ENCODE measurements around the gene PEX7. TPM values are rescaled to one million over a fixed set of nuclear protein-coding genes. Genes with fewer than 3 reads are reported as not detected.
A peak's percentile ranks its signal among the peaks of the same experiment; 100 is the strongest.
"Not testable (repeated sequence)": the region's sequence is repeated elsewhere in the genome, so short reads cannot be mapped to it uniquely, and the experiment has no call there.

The PEX7 gene
- total RNA-seq, 2 donors from 2014 or later, result 8.9 to 17.9 TPM

DNA sequence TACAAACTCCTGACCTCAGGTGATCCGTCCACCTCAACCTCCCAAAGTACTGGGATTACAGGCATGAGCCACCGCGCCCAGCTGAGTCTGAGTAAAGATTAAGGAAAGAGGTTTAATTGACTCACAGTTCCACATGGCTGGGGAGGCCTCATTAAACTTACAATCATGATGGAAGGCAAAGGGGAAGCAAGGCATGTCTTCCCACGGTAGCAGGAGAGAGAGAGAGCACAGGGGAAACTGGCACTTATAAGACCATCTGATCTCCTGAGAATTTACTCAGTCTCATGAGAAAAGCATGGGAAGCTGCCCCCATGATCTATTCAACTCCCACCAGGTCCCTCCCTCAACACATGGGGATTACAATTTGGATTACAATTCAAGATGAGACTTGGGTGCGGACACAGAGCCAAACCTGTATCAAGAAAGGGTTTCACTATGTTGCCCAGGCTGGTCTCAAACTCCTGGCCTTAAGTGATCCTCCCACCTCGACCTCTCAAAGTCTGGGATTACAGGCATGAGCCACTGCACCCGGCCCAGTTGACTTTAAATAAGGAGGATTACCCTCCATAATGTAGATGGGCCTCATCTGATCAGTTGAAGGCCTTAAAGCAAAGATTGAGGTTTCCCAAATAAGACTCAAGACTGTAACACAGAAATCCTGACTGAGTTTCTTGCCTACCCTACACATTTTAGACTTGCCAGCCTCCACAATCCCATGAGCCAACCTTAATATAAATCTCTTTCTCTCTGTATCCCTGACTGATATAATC, 13.1 kb upstream of the PEX7 start:
- H3K9me3 ChIP-seq, result no peaks in the 10 kb centered on the region
- 86 to 87% methylated on average over 7 of the region's 7 CpGs for WGBS, 2 donors

DNA sequence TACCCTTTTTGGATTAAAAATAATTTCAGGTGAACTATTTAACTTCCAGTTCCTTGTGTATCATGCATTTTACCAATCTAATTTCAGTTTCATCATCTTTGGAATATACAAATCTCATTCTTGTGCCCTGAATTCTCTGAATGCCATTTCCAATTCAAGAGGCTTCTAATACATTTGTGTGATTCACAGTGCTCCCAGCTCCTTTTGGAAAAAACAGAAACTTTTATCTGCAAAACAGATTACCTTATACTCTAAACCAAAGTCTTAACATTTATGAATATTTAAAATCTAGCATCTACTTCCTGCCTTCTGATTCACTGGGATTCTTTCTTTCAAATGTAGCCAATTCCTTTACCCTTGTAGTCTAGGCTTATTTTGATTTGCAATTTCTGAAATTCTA, 11.1 kb upstream of the PEX7 start:
- Histone ChIP-seq H3K36me3 (replicated peaks in 1 of 2; ENCODE audit: insufficient read depth in 1 of 2, low read depth in 2 of 2) (no peaks in the 10 kb centered on the region), H3K4me1 (no peaks in the 10 kb centered on the region), H3K9me3 (no peaks in the 10 kb centered on the region), H3K27me3 (no peaks in the 10 kb centered on the region), H3K4me3 (no peak overlapping the region), H3K27ac (no peak overlapping the region)
- TF ChIP-seq, protein P1, sequence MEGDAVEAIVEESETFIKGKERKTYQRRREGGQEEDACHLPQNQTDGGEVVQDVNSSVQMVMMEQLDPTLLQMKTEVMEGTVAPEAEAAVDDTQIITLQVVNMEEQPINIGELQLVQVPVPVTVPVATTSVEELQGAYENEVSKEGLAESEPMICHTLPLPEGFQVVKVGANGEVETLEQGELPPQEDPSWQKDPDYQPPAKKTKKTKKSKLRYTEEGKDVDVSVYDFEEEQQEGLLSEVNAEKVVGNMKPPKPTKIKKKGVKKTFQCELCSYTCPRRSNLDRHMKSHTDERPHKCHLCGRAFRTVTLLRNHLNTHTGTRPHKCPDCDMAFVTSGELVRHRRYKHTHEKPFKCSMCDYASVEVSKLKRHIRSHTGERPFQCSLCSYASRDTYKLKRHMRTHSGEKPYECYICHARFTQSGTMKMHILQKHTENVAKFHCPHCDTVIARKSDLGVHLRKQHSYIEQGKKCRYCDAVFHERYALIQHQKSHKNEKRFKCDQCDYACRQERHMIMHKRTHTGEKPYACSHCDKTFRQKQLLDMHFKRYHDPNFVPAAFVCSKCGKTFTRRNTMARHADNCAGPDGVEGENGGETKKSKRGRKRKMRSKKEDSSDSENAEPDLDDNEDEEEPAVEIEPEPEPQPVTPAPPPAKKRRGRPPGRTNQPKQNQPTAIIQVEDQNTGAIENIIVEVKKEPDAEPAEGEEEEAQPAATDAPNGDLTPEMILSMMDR (IDR thresholded peaks at IDR 0.05), result no peak
- TF ChIP-seq POLR2A (IDR thresholded peaks at IDR 0.05), result no peak
- no peak for DNase-seq
- intact Hi-C loops (cut with DNase I), result no loop called here
- ATAC-seq, result no peak

More for the DNA sequence above, 13.1 kb upstream of the PEX7 start:
- Histone ChIP-seq H3K27ac (no peak overlapping the region), H3K36me3 (replicated peaks in 1 of 2; ENCODE audit: insufficient read depth in 1 of 2, low read depth in 2 of 2) (no peaks in the 10 kb centered on the region), H3K27me3 (no peaks in the 10 kb centered on the region), H3K4me1 (no peaks in the 10 kb centered on the region), H3K4me3 (no peak overlapping the region)
- TF ChIP-seq POLR2A (IDR thresholded peaks at IDR 0.05), result no peak
- TF ChIP-seq, protein P1 (IDR thresholded peaks at IDR 0.05), result no peak
- intact Hi-C loops (cut with DNase I), result no loop called here
- ATAC-seq (no peak), DNase-seq (no peak)

DNA sequence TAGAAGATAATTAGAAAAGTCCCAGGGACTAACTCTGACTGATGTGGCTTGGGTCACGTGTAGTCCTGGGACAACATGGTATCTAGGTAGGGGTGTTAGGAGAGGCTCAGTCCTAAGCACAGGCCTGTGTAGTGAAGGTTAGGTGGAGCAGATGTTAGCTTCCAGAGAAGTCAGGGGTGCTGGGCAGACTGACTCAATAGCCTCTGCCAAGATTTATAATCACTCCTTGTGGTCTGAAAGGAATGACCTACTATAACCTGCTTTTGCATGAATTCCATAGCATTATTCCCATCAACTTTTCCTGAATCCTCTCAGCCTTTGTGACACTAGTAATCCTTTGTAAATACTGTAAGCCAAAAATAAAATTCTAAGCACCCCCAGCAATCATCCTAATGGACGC, 10.2 kb upstream of the PEX7 start:
- Histone ChIP-seq H3K4me3 (no peak overlapping the region), H3K27ac (no peak overlapping the region), H3K9me3 (no peaks in the 10 kb centered on the region), H3K36me3 (replicated peaks in 1 of 2; ENCODE audit: insufficient read depth in 1 of 2, low read depth in 2 of 2) (no peaks in the 10 kb centered on the region), H3K4me1 (no peaks in the 10 kb centered on the region), H3K27me3 (no peaks in the 10 kb centered on the region)
- ATAC-seq, result peak; percentile 21
- 64 to 69% methylated on average over 2 of the region's 2 CpGs for WGBS, 2 donors
- intact Hi-C loops (cut with DNase I), result no loop called here
- no peak for TF ChIP-seq POLR2A (IDR thresholded peaks at IDR 0.05)
- TF ChIP-seq, protein P1 (IDR thresholded peaks at IDR 0.05), result no peak
- no peak for DNase-seq

DNA sequence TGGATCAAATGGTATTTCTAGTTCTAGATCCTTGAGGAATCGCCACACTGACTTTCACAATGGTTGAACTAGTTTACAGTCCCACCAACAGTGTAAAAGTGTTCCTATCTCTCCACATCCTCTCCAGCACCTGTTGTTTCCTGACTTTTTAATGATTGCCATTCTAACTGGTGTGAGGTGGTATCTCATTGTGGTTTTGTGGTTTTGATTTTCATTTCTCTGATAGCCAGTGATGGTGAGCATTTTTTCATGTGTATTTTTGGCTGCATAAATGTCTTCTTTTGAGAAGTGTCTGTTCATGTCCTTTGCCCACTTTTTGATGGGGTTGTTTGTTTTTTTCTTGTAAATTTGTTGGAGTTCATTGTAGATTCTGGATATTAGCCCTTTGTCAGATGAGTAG, 6.8 kb upstream of the PEX7 start:
- intact Hi-C loops (cut with DNase I), result not testable (repeated sequence)

DNA sequence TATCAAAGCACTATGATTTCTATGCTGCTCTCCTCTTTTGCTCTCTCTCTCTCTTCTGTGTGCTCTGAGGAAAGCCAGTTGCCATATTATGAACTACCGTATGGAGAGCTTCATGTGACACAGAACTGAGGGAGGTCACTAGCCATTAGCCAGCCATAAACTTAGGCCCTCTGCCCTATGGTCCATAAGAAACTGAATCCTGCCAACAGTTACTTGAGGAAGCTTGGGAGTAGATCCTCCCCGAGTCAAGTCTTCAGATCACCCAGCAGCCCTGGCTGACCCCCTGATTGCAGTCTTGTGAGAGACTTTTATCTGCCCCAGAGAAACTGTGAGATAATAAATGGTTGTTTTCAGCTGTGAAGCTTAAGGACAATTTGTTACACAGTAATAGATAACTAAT, 5.7 kb upstream of the PEX7 start:
- no peak overlapping the region for H3K27ac ChIP-seq

More for the DNA sequence above, 6.8 kb upstream of the PEX7 start:
- not testable (repeated sequence) for H3K27me3 ChIP-seq; H3K27ac ChIP-seq; H3K9me3 ChIP-seq; DNase-seq; H3K36me3 ChIP-seq (replicated peaks in 1 of 2; ENCODE audit: insufficient read depth in 1 of 2, low read depth in 2 of 2); H3K4me3 ChIP-seq; ATAC-seq
- WGBS, 2 donors, result 88% methylated on average over 1 of the region's 1 CpG
- peaks cover 15% of the 10 kb centered on the region for H3K4me1 ChIP-seq

More for the DNA sequence above, 5.7 kb upstream of the PEX7 start:
- Histone ChIP-seq H3K36me3 (replicated peaks in 1 of 2; ENCODE audit: insufficient read depth in 1 of 2, low read depth in 2 of 2) (no peaks in the 10 kb centered on the region), H3K4me1 (peaks cover 18% of the 10 kb centered on the region), H3K27me3 (no peaks in the 10 kb centered on the region), H3K9me3 (no peaks in the 10 kb centered on the region), H3K4me3 (no peak overlapping the region)
- intact Hi-C loops (cut with DNase I), result no loop called here
- DNase-seq, result no peak
- ATAC-seq, result no peak
- WGBS, 2 donors, result 54 to 56% methylated on average over 2 of the region's 2 CpGs
- TF ChIP-seq, protein P1 (IDR thresholded peaks at IDR 0.05), result no peak
